GM21619 (cell line): ENCODE measurements around the gene CD82.

ENCODE experiments used
- ATAC-seq: cut with Tn5 transposase; IDR thresholded peaks from one replicate; pipeline ENCODE4 v1.9.1; 2021; ENCODE audit not compliant: unreplicated experiment

The CD82 gene

DNA sequence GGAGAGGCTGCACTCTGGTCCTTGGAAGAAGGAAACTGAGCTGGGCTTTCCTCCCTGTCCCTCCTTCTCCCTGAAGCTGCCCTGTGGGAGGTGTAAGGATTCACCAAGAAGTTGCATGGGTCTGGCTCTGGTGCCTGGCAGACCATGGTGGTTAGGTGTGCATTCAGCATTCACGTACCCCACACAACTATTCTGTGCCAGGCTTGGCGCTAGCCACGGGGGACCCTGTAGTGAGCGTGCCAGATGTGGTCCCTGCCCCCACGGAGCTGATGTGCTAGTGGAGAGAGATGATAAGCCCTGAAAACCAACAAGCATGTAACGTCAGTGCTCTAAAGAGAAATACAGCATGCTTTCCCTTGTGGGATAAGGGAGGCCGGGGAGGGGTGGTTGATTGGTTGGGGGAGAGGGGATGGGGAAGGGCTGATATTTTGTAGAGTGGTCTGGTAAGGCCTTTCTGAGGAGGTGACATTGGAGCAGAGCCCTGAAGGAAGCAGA, 48.9 kb downstream of the CD82 start:
- no peak for ATAC-seq

DNA sequence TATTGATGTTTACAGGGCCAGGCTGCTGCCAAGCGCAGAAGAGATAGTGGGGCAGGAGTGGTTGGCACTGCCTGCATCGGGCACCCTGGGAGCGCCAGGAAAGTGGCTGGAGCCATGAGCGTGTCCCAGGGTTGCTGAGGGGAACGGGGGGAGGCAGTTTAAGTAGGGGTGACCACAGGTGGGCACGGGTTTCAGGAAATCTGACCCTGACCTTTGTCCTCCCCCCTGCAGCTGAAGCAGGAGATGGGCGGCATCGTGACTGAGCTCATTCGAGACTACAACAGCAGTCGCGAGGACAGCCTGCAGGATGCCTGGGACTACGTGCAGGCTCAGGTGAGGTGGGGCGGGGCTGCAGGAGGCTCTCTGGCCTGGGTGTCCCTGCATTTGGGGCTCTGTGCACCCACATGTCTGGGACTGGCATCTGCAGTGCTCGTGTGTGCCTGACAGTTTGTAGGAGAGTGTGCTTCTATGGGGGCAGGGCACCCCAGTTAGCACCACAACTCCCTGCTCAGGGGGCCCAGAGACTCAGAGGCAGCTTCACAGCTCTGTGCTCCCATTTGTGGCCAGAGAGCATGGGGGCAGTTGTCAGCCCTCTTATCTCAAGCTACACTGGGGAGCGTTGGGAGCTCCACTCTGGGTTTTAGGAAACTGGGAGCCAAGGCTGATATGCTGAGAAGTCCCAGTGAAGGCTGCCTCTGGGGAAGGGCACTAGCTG, 49.7 kb downstream of the CD82 start:
- no peak for ATAC-seq

DNA sequence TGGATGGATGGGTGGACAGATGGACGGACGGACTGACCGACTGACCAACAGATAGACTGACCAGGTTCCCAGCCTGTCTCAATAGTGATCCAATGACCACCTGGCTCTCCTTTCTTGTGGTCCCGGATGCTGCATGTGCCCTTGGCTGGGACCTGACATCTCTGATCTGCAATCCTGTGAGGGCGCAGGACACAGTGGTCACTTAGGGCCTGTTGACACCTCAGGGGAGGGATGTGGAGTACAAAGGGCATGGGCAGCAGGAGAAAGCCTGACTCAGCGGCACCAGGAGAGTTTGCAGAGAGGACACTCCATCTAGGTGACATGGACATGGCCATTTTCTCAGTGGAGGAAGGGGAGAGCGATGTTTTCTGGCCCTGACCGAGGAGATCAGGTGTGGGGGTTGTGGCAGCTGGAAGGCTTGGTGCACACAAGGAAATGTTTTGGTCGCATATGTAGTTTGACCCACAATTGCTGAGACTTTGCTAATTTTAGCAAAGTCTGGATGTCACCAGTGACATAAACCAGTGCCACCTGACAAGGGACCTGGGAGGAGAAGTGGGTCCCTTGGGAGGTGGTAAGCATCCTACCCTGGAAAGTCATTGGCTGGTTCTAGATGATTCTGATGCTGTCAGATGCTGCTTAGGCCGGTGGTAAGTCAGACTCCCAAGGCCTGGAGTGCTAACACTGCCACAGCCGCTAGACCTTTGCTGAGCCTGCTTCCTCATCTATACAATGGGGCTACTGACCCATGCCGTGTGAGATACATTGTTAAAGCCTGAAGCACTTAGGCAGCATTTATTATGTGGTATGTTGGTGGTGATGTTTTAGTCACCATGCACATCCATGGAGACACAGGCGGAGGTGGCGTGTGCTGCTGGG, 50.7 kb downstream of the CD82 start:
- no peak for ATAC-seq

DNA sequence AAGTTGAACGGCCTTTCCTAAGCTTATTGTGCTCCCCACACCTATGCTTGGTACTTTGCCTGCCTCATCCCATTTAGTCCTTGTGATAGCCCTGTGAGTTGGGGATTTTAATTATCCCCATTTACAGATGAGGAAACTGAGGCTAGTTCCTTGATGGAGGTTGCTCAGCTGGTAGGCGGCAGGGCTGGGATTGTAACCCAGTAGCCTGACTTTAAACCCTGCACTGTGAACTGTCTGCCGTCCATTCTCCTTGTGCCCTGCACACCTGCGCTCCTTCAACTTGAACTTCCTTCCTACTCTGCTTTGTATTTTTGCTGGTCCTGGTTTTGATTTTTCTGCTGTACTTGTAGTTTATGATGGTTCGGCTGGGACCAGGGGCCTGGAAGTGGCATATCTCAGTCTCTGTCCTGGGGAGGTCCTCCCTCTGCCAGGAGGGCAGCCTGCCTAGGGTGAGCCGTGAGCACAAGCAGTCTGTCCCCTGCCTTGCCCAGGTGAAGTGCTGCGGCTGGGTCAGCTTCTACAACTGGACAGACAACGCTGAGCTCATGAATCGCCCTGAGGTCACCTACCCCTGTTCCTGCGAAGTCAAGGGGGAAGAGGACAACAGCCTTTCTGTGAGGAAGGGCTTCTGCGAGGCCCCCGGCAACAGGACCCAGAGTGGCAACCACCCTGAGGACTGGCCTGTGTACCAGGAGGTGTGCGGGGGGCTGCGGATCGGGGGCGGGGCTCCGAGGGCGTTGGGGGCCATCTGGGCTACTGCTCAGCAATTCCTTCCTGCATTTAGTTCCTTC, 52.4 kb downstream of the CD82 start:
- ATAC-seq, result no peak

DNA sequence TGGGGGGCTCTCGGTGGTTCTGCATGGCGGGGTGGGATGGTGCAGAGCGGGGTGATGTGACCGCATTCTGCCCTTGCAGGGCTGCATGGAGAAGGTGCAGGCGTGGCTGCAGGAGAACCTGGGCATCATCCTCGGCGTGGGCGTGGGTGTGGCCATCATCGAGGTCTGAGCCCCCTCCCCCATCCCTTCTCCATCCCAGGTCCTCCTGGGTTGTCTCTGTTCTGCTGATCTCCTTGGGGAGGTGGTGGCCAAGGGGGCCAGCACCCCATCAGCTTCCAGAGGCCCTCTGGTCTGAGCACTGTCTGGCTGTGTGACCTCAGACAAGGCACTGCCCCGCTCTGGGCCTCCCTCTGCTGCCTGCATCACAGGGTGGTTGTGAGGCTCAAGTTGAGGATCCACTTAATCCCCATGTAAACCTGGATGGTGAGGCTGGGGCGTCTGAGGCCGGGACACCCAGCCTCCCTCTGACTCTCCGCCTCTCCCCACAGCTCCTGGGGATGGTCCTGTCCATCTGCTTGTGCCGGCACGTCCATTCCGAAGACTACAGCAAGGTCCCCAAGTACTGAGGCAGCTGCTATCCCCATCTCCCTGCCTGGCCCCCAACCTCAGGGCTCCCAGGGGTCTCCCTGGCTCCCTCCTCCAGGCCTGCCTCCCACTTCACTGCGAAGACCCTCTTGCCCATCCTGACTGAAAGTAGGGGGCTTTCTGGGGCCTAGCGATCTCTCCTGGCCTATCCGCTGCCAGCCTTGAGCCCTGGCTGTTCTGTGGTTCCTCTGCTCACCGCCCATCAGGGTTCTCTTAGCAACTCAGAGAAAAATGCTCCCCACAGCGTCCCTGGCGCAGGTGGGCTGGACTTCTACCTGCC, 53.3 kb downstream of the CD82 start:
- ATAC-seq, result no peak

DNA sequence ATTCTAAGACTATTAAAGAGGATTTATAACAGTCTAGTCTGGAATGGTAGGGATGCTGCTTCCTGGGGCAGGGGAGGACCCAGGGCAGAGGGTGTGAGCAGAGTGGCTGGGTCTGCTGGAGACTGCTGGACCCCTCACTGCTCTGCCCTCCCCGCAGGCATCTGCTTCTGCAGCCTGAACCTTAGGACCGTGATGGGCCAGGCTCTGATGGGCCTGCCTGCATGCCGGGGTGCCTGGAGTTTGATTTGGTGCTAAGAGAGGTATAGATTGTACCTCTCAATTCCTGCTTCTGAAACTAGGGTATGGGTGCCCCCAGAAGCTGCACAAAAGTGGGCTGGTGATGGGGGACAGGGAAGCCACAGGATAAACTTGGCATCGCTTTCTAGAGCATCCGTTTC, 54.9 kb downstream of the CD82 start:
- ATAC-seq, result no peak

DNA sequence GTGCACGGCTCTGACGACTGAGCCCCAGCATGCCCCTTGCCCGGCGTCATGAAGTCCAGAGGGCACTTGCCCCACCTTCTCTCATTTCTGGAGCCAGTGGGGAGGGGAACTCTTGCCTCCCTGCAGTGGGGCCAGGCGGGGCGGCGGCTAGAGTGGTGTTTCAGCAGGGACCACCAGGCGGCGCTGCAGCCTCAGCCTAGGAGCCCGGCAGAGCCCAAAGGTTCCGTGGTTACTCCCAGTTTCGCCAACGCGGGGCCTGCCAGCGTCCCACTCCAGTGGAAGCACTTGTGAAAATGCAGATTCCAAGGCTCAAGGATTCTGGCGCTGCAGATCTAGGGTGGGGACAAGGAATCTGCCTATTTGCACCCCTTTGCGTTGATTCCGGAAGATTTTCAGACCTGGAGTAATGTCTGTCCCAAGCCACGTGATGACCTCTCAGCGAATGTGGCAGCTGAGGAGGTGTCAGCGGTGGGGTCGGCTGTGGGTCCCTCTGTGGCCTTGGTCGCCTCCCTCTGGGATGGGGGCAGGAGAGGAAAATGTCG, 55.7 kb downstream of the CD82 start:
- ATAC-seq, result no peak

DNA sequence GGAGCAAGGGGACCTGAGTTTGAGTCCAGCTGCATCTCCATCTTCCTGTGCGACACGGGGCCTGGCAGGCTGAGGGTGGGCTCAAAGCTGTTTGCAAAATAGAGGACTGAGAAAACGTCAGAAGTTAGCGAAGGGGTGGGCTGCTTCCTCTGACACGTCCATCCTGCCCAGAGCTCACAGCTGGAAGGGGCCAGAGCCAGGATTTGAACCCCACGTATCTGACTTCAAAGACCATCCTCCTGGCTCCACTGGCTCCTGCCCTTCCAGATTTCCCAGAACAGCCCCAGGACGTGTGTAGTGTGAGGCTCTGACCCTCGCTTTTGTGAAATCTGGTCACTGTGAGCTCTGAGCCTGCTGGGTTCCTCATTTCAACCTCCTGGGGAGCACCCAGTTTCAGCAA, 56.3 kb downstream of the CD82 start:
- no peak for ATAC-seq

DNA sequence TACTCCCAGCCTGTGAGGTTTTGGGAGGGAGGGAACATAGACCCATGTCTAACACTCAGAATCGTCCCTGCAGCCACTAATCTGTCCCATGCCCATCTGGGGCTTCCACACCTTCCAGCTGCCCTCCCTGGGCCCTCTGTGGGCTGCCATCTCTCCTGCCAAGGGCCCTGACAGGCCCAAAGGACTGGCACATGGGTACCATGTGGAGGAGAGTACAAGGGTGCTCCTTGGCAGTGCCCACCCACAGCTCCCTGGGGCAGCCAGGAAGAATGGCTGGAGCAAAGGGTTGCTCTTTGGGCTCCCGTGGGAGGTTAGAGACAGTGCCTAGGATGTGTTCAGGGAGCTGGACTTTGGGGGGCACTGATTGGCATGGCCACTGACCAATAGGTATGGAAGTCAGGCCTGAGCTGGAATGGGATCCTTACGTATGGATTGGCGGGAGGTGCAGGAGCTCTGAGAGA, 56.8 kb downstream of the CD82 start:
- ATAC-seq, result no peak

DNA sequence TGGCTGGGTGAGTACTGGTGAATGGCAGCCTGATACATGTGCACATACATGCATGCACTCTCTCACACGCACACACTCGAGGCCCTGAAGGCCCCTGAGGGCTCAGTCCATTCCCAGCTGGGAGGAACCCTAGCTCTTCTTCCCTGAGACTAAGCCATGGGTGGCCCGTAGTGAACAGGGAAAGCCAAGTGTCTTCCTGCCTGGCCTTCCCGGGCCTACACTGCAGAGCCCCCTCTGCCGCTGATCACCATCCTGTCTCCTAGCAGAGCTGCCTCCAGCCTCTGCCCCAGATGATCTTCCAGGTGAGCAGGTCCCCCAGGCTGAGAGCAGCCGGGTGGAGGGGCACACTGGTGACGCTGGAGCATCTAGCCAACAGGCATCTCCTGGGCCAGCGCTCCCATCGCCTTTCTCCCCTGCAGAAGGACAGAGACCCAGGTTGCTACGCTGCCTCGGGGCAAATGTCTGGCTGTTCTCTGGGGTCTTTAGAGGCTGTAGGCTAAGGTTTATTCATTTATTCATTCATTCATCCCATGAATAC, 57.3 kb downstream of the CD82 start:
- no peak for ATAC-seq

DNA sequence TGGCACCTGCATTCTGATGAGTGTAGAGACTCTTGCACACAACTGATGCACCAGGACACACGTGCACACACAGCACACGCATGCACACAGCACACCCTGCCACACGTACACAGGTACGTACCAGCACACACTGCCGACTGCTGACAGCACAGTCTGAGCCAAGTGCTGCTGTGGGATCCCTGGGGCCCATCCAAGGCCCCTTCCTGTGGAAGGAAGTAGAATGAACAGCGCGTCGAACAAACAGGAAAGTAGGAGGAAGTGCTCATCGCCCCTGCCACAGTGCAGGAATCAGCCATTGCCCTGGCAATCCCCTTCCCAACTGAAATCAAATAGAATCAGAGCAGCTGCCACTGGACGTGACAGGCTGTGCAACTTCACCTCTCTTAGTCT, 57.9 kb downstream of the CD82 start:
- no peak for ATAC-seq

DNA sequence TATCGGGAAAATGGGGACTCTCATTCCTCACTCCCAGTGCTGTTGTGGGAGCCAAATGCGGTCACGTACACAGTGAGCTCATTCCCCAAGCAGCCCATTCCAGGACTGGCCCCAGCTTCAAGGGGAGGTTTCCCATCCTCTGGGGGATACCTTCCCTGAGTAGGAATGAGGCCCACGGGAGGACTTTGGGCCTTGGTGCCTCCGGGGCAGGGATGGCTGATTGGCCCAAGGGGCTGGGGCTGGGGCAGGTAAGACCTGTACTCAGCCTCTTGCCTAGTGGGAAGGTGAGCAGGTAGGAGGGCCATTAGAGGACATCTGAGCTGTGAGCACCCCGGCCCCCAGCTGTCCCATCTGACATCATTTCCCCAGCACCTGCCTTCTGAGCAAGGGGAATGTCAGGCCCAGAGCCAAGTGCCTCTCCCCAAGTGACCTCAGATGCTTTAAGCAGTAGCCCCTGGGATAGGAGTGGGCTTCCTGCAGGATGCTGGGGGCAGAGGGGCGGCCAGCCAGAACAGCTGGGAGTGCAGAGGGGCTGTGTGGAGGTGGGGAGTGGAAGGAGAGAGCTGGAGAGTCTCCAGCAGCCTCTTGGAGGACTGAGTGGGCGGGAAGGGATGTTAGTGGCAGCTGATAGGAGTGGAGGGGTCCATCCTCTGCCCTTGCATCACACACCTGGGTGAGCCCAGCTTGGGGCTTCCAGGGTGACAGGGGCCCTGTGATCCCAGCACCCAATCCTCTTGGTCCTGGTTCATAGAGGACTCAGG, 58.4 kb downstream of the CD82 start:
- ATAC-seq, result no peak

DNA sequence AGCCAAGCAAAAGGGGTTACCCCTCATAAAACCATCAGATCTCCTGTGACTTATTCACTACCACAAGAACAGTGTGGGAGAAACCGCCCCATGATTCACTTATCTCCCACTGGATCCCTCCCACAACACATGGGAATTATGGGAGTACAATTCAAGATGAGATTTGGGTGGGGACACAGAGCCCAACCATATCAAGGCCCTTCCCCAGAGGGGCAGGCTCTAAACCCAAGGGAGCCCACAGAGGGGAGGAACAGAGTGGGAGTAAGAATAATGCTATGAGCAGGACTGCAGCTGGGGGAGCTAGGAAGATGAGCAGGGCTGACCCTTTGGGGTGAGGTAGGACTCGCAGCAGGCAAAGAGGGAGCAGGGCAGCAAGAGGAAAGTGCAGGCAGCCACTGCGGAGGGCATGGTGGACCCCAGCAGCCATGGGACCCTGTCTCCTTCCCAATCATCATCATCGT, 59.3 kb downstream of the CD82 start:
- no peak for ATAC-seq

DNA sequence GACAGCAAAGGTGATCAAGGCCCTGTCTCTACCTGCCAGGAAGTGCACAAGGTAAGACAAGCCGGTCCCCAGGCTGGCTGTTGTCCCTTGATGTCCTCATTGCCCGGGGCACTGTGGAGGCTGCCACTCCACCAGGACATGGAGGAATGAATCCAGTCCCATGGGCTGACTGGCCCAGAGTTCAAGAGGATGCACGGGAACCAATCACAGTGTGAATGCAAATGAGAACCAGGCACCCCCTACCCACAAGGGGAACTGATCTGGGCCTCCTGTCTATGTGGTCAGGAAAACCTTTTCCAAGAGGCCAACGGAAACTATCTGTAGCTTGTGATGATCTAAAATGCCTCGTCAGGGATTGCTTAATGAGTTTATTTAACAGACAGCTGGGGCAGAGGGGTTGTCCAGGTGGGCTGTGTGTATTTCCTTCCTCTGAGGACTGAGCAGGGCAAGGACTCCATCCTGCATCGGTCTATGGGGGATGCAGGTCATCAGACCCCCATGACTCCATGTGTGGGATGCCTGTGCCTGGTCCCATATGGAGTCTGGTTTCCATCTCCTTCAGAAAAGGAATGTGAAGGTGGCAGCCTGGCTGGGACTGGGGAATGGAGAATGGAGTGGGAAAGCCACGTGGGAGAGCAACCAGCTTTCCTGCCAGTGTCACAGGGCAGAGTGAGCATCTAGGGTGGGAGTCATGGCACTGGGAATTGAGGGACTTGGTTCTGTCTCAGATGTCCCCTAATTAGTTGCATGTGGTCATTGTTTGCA, 60.5 kb downstream of the CD82 start:
- no peak for ATAC-seq

DNA sequence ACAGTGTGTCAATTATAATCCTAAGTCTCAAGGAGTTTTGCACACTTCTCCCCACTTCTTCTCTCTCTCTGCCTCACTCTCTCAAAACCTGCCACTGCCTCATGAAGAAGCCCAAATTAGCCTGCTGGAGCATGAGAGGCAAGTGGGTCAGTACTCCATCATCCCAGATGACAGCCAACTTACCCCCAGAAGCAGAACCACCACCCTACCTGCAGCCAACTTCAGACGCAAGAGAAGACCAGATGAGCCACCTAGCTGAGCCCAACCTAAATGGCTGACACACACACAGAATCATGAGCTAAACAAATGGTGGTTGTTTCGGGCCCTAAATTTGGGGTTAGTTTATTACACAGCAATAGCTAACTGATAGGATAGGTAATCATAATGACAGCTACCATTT, 61.2 kb downstream of the CD82 start:
- ATAC-seq, result no peak

DNA sequence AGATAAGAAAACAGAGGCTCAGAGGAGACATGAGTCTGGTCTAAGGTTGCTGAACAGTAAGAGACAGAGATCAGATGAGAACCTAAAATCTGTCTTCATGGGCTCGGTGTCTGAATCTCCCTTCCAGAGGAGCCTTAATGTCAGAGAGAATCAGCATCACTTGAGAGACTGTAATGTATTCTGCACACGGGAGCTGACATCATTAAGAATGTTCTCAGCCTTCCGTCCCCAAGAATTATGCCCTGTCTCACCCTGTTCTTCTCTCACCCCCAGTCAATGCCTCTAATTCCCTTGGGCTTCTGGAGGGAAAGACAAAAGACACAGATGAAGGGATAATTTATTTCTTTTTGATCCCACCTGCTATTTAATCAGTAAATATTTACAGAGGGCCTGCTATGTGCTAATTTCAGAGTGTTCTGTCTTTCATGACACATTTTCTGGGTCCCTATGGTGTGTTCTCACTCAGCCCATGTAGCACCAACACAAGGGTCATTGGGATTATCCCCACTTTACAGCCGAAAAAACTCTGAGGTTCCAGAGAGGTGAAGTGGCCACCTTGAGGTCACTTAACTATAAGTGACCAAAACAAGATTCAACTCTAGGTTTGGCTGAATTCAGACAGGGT, 61.8 kb downstream of the CD82 start:
- ATAC-seq, result no peak

DNA sequence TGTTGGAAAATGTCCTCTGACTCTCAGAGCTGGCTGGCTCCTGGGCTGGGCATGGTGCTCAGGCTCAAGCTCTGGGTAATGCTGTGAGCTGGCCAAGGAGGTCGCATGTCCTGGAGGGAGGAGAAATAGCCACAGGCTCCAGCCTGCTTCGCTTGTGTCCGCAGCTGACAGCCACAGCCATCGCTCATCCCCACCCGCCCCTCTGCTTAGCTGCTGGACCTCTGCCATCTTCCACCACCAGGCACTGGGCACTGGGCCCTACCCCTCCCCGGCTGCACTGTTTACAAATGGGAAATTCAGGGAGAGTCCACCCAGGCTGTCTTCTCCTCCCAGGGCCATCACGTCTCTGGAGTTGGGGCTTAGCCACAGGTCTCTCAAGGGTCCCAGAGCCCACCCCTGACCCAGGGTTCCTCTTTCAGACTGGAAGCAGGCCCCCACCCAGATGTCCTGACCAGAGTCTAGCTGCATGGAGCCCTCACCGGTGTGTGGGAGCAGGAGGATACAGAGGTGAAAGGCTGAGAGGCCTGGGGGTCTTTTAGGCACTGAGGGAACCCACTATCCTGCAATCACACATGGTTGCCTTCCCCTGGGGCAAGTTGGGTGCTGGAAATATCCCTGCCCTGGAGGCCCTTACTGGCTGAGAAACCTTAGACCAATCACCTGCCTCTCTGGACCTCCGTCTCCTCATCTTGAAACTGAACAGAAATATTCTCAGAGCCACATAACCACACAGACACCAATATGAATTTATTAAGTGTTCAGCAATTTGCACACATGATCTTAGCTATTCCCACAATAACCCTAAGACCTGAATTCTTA, 62.7 kb downstream of the CD82 start:
- ATAC-seq, result peak; percentile 68
